UCSD-AML1 (cell line): Measurements from ENCODE around the gene PNISR.
A peak's percentile ranks its signal among the peaks of the same experiment; 100 is the strongest.
"Not testable (repeated sequence)": the region's sequence is repeated elsewhere in the genome, so short reads cannot be mapped to it uniquely, and the experiment has no call there.

ENCODE experiments used
- DNase-seq: peaks from one replicate; lab custom pipeline; 2025; ENCODE audit not compliant: unreplicated experiment; lab: John Stamatoyannopoulos, UW

PNISR gene, protein sequence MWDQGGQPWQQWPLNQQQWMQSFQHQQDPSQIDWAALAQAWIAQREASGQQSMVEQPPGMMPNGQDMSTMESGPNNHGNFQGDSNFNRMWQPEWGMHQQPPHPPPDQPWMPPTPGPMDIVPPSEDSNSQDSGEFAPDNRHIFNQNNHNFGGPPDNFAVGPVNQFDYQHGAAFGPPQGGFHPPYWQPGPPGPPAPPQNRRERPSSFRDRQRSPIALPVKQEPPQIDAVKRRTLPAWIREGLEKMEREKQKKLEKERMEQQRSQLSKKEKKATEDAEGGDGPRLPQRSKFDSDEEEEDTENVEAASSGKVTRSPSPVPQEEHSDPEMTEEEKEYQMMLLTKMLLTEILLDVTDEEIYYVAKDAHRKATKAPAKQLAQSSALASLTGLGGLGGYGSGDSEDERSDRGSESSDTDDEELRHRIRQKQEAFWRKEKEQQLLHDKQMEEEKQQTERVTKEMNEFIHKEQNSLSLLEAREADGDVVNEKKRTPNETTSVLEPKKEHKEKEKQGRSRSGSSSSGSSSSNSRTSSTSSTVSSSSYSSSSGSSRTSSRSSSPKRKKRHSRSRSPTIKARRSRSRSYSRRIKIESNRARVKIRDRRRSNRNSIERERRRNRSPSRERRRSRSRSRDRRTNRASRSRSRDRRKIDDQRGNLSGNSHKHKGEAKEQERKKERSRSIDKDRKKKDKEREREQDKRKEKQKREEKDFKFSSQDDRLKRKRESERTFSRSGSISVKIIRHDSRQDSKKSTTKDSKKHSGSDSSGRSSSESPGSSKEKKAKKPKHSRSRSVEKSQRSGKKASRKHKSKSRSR

DNA sequence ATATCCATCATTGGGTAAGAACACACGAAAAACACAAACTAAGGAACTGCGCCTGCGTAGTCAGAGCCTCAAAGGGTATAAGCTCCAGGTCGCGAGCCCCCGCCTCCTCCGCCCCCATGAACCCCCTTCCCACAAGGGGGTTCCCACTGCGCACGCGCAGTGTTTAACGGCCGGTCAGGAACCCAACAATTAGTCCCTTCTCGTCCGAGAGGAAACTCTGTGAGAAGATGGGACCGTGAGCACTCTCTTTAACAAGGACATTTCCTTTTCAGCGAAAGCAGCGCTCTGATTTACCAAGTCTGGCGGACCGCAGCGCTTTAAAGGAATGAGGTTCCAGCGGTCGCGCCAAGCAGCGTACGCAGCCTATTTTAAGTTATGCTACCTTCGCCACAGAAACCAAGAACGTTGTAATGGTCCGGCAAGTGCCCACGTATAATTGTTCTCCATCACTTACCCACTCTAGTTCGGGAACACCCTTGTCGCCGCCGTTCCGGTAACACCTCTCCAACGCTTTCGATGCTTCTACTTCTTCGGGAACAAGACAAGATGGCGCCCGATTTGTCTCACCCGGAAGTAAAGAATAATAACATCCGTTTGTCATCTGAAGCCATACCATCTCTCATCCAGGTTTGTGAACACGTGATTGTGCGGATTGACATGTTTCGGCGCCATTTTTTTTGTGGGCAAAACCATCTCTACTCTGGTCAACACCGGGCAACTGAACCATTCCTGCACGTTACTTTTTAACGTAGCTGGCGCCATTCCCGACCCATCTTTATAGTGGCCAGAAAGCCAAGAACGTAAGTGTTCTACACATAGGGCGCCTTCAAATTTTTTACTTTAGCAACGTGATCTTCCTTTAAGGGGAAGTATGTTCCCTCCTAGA, at the start of gene PNISR:
PNISR (minus strand) TSS at position 548 of the 886 bp plus-strand sequence. CDS start 10,649 bp downstream, outside the sequence.
- peak; percentile 87 for DNase-seq

- no peak for DNase-seq
These were observed 48.6 kb upstream of the PNISR start for GRCh38 chr6:99473730-99474129.

DNA sequence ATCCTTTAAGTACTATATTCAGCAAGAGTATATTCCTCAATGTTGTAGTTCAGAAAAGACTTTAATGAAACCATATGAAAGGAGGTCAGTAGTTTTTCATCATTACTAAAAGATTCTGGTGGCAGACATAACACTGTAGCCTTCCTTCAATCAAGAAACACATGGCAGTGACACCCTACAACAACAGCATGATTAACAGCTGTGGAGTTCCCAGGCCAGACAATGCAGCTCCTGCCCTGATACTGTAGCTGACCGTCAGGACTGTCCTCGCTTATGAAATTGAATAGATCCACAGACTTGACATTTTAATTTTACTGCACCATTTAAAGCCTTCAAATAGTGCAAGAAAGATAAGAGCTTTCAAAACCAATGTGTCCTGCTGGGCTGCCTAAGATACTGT, 46.5 kb upstream of the PNISR start:
- DNase-seq = no peak

DNA sequence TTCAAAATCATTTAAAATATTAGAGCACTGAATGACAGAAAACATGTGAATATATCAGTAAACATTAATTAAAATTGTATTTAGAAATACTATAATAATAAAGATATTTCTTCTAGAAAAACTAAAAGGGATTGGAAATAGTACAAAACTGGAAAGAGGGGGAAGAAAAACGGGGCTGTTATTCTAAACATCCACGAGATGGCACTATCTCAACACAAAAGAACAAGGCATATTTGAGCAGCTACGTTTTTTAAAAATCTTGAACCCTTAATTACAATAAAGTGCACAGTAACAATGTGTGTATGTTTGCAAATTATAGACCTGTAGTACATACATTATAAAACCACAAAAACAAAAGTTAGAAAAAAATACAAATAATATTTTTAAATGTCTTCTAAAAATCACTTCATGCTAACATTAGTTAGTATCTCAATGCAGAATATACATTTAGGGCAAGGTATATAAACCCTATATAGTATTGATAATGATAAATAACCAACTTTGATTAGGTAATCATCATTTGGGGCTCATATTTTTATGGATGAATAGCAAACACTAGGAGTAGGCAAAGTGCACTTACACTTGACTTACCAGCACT, 42.5 kb upstream of the PNISR start:
- DNase-seq = no peak

GRCh38 chr6:99459133-99459532, 34.0 kb upstream of the PNISR start:
- not testable (repeated sequence) for DNase-seq

DNA sequence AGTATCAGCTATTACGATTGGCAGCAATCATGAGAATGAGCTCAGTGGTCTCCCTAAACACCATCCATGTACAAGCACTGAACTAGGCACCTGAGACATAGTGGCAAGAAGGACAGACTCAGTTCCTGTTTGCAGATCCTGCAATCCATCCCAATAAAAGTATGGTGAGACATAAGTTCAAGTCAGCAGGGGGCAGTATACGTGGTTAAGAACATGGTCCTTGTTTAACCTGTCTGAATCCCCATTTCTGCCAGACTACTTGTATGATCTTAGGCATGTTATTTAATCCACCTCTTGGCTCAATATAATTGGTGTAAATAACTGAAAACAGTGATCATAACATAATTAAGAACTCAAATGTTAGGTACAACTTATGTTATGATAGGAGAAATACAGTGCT, 33.2 kb upstream of the PNISR start:
- DNase-seq = no peak

GRCh38 chr6:99446076-99446475, 21.0 kb upstream of the PNISR start:
- no peak for DNase-seq

DNA sequence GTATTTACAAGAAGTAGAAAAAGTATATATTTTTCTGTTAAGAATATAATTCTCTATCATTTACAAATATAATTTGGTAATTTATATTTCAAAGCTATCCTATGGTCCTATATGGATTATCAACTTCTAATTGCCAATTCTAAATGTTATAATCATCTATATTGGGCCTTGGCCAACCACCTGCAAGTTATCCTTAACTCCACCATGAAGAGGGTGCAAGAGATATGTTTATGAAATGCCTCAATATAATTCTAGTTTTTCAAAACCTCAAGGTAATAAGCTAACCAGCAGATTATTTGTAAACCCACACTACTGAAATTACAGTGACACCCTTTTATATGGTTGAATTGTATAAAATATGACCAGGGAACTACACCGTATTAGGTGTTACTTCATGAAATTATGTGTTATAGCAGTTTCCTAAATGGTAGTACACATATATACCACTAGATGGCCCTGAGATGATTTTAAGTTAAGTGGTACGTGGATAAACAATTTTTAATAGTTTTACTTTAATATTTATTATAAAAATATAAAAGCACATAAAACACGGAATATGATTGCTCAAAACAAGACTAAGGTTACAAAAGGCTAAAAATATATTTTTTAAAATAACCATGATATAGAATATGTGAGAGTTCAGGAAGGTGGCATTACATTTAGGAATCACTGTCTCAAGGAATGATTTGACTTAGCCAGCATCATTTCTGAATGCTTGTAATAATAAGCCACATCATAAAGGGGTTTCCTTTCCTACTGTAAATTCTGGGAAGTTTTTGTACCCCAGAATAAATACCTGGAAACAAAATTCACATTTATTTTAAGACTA, 9.8 kb upstream of the PNISR start:
- DNase-seq = no peak

DNA sequence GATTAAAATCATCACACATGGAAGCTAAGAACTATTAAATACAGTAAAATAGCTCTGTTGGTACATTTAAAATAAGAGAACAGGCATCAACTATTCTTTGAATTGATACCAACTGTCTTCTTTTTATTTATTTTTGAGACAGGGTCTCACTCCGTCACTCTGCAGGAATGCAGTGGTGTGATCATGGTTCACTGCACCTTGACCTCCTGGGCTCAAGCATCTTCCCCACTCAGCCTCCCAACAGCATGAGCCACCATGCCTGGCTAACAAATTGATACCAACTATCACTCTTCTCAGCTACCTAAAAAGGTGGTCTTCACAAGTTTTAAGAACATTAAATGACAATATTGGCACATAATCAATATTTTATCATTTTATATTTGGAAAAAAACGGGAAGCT, 7.8 kb upstream of the PNISR start:
- DNase-seq = no peak

DNA sequence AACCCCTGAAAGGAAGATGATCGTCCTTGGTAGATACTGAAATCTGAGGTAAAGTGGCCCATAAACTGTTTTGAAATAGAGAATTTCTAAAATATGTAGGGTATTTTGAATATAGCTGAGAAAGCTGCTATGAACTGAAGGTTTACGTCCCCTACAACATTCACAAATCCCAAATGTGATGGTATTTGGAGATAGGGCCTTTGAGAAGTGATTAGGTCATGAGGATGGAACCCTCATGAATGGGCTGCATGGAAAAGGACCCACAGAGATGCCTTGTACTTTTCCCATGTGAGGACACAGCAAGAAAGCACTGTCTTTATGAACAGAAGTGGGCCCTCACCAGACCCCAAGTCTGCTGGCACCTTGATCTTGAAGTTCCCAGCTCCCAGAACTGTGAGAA, 6.8 kb upstream of the PNISR start:
- no peak for DNase-seq

DNA sequence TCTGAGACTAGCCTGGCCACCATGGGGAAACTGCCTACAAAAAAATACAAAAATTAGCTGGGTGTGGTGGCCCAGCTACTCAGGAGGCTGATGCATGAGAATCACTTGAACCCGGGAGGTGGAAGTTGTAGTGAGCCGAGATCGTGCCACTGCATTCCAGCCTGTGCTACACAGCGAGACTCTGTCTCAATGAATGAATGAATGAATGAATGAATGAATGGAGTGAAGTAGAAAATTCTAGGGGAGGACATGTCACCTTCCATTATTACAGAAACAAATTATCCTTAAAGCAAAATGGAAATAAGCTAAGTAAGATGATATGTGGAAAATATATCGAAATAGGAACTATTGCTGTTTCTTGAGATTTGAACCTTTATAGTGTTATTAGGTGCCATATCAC, 2.9 kb upstream of the PNISR start:
- no peak for DNase-seq

- DNase-seq = no peak
These were observed 1.3 kb upstream of the PNISR start for GRCh38 chr6:99426451-99426757.

DNA sequence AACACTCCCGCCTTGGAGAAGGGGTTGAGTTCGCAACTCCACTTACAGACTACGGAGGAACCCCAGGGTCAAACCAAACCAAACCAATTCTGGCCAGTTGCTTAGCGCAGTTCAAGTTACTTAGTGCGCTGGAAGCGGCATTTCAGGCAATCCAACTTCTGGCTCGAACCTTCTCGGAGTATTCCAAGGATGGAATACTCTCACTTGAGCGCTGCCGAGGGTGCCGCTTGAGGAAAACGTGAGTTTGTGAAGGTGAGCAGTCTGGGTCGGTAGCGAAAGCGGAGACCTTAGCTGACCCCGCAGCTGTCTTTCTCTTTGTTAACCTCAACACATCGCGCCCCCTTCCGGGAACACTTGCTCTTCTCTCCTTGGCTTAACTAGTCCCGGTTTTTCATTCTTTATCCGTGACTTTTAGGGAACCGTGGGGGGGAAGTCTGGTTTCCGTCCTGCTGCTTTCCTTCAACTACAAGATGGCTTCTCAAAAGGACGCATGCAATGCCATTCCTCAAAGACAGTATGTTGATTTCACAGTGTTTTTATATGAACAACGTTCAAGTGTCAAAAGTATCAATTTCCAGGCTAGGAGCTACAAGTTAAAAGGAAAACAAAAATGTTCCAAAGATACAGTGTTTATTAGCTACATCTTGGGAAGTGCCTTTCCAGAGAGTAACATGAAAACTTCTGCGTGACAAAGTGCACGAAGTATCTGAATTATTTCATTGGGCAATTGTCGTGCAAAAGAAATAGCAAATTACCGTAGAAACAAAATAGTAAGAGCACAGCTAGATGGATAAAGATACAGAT, 741 bp upstream of the PNISR start:
- DNase-seq = peak; percentile 85

- DNase-seq = no peak
These were observed 1.1 kb downstream of the PNISR start for GRCh38 chr6:99424022-99424421.

DNA sequence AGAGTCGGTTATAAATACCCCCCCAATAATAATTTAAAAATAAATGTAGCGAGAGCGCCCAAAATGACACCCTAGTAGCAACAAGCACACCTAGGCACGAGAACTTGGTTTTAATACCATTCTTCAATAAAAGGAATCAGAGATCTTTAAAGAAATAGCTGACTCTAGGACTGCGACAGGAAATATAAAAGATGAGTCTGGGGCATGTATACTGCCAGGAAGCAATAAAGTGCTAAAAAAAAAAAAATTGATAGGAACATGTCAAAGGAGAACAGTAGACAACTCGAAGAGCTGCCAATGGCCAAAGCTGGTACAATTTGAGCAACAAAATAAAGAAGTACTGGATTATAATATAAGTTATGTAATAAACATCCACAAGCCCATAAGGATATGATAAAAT, 2.2 kb downstream of the PNISR start:
- DNase-seq = no peak

GRCh38 chr6:99416892-99417767, 8.0 kb downstream of the PNISR start:
- no peak for DNase-seq

- DNase-seq = no peak
These were observed 8.9 kb downstream of the PNISR start for GRCh38 chr6:99416226-99416625.

DNA sequence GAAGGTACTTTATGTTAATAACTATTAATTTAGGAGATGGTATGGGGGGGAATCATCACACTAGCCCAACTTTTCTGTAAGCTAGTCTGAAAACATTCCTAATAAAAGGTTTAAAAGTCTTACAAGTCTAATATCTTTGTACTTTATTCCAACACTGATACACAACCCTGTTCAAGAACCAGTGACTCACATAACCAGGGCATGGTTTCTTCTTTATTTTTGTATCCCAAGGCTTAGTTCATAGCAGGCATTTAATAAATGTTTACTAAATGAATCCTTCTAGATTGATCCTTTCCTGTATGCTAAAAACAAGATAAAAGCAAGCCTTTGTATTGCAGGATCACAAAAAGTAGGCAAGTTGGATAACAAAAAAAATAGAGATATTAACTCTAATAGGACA, 9.7 kb downstream of the PNISR start:
- DNase-seq = no peak
